HepG2 (cell line): ENCODE results near the gene NSMCE1. TPM values are rescaled to one million over a fixed set of nuclear protein-coding genes. Genes with fewer than 3 reads are reported as not detected.
"Not testable (repeated sequence)": the region's sequence is repeated elsewhere in the genome, so short reads cannot be mapped to it uniquely, and the experiment has no call there.

Experiments used
- ATAC-seq: fragments of 200-7000 bp; cut with Tn5 transposase; 3 replicates; pipeline ENCODE4 v1.9.1; 2020; ENCODE audit warnings: mild to moderate bottlenecking, moderate library complexity
- BruUV-seq: library from RNA; stranded (reverse); fragments of 400-500 nt; replicated peaks from 2 replicates; lab custom pipeline; 2021; lab: Mats Ljungman, UMichigan
- CTCF ChIA-PET: fragments of 300-600 bp; formaldehyde crosslinking; extraction: SDS; loops from one replicate; lab custom pipeline; 2021; ENCODE audit warnings: low total read pairs, inconsistent platforms, low intra/inter-chr PET ratio; lab: Yijun Ruan, JAX
- POLR2A ChIA-PET: fragments of 350-600 bp; sonication (Branson Sonifier 250); formaldehyde crosslinking; loops from one replicate; lab custom pipeline; 2020; ENCODE audit warnings: antibody characterized with exemption, inconsistent platforms; lab: Yijun Ruan, JAX
- DNase-seq: peaks from one replicate; pipeline ENCODE4 v3.0.0-alpha.2; 2015; ENCODE audit warnings: low spot score
- FAIRE-seq: peaks from 3 replicates; lab custom pipeline; 2011; peaks lifted over from hg19 to GRCh38; lab: Jason Lieb, UNC
- H2AFZ ChIP-seq: one replicate; pipeline ENCODE4 v1.6.1; 2011; ENCODE audit warnings: low read length, inconsistent platforms
- H3K27ac ChIP-seq: fragments of 300-600 bp; 3 replicates; pipeline ENCODE4 v1.8.0; 2011; ENCODE audit warnings: mixed run types, mild to moderate bottlenecking, mixed read lengths, low read length, inconsistent platforms; ENCODE audit not compliant: insufficient read depth; ENCODE audit errors: extremely low read length
- H3K27me3 ChIP-seq, 2 experiments: fragments of 200-600 bp in 1 of 2; 2 replicates in 1 of 2; 3 replicates in 1 of 2; pipeline versions ENCODE4 v1.6.0 to v1.8.0; 2011; ENCODE audit warnings: low read length in 2 of 2, mild to moderate bottlenecking in 2 of 2, moderate library complexity in 2 of 2, inconsistent platforms in 1 of 2; ENCODE audit not compliant: insufficient read depth in 2 of 2, control insufficient read depth in 1 of 2
- H3K36me3 ChIP-seq, 2 experiments: fragments of 200-600 bp in 1 of 2; replicated peaks in 1 of 2; 2 replicates in 1 of 2; 3 replicates in 1 of 2; pipeline versions ENCODE4 v1.5.1 to v1.8.0; 2011; ENCODE audit warnings: low read length in 2 of 2, inconsistent platforms in 1 of 2; ENCODE audit not compliant: insufficient read depth in 2 of 2, control insufficient read depth in 1 of 2
- H3K4me1 ChIP-seq: 2 replicates; pipeline ENCODE4 v1.5.1; 2012; ENCODE audit warnings: low read length, inconsistent platforms; ENCODE audit not compliant: insufficient read depth
- H3K4me2 ChIP-seq: 2 replicates; pipeline ENCODE4 v1.6.0; 2011; ENCODE audit warnings: low read depth, low read length, inconsistent platforms
- H3K4me3 ChIP-seq, 3 experiments: fragments of 200-600 bp in 1 of 3; sonication (generic), shearing (Covaris generic) in 1 of 3; replicated peaks in 1 of 3; 2 replicates each; pipeline ENCODE4 v1.5.1; 2011 to 2016; ENCODE audit warnings: low read length in 3 of 3, inconsistent platforms in 2 of 3, low read depth in 2 of 3, mild to moderate bottlenecking in 2 of 3, control low read depth in 1 of 3, mixed read lengths in 1 of 3; ENCODE audit not compliant: insufficient read depth in 1 of 3
- H3K79me2 ChIP-seq: one replicate; pipeline ENCODE4 v1.6.1; 2011; ENCODE audit warnings: low read length, inconsistent platforms; ENCODE audit not compliant: insufficient read depth
- H3K9ac ChIP-seq: 2 replicates; pipeline ENCODE4 v1.6.0; 2011; ENCODE audit warnings: mild to moderate bottlenecking, low read depth, low read length, inconsistent platforms; ENCODE audit not compliant: insufficient read depth
- H3K9me3 ChIP-seq: 2 replicates; pipeline ENCODE4 v1.5.1; 2012; ENCODE audit warnings: mild to moderate bottlenecking, low read length
- H4K20me1 ChIP-seq: 2 replicates; pipeline ENCODE4 v1.6.0; 2011; ENCODE audit warnings: inconsistent platforms, mild to moderate bottlenecking, low read length, moderate library complexity; ENCODE audit not compliant: insufficient read depth
- ARNT ChIP-seq: fragments of 450-650 bp; IDR thresholded peaks from 2 replicates; pipeline ENCODE4 v1.6.1; 2017
- CBX2 ChIP-seq, 2 experiments: fragments of 200-600 bp in 1 of 2; sonication (generic); formaldehyde crosslinking in 1 of 2; IDR thresholded peaks; 2 replicates each; pipeline versions ENCODE4 v1.7.0 to v1.8.1; 2018 to 2022; ENCODE audit warnings: low read depth in 2 of 2, low read length in 1 of 2, mild to moderate bottlenecking in 1 of 2, missing genetic modification reagents in 1 of 2
- DMAP1 ChIP-seq: IDR thresholded peaks from 2 replicates; pipeline ENCODE4 v1.6.1; 2016
- FOSL2 ChIP-seq: sonication (generic); formaldehyde crosslinking; IDR thresholded peaks from 2 replicates; pipeline ENCODE4 v1.4.0; 2020; ENCODE audit warnings: missing genetic modification reagents
- HHEX ChIP-seq: IDR thresholded peaks from 2 replicates; pipeline ENCODE4 v1.6.1; 2016; ENCODE audit warnings: control low read depth
- LBX2 ChIP-seq: sonication (generic); formaldehyde crosslinking; IDR thresholded peaks from 2 replicates; pipeline ENCODE4 v1.5.0; 2020; ENCODE audit warnings: missing genetic modification reagents, mild to moderate bottlenecking, borderline replicate concordance
- NR1H2 ChIP-seq: sonication (generic); formaldehyde crosslinking; IDR thresholded peaks from 2 replicates; pipeline ENCODE4 v1.8.1; 2022; ENCODE audit warnings: low read depth, missing genetic modification reagents, borderline replicate concordance
- PLSCR1 ChIP-seq: sonication (generic); formaldehyde crosslinking; IDR thresholded peaks from 2 replicates; pipeline ENCODE4 v1.5.0; 2020; ENCODE audit warnings: missing genetic modification reagents, mild to moderate bottlenecking, borderline replicate concordance
- RFX3 ChIP-seq: IDR thresholded peaks from 2 replicates; pipeline ENCODE4 v1.6.1; 2016; ENCODE audit warnings: missing biosample characterization, missing genetic modification reagents
- RORA ChIP-seq: sonication (generic); formaldehyde crosslinking; IDR thresholded peaks from 2 replicates; pipeline ENCODE4 v1.5.0; 2020; ENCODE audit warnings: mild to moderate bottlenecking, missing genetic modification reagents, moderate library complexity
- SCMH1 ChIP-seq: sonication (generic); formaldehyde crosslinking; IDR thresholded peaks from 2 replicates; pipeline ENCODE4 v1.9.0; 2021; ENCODE audit warnings: missing genetic modification reagents, mild to moderate bottlenecking, borderline replicate concordance
- SP140L ChIP-seq: sonication (generic); formaldehyde crosslinking; IDR thresholded peaks from 2 replicates; pipeline ENCODE4 v1.4.0; 2020; ENCODE audit warnings: missing genetic modification reagents, borderline replicate concordance
- ZEB1 ChIP-seq: IDR thresholded peaks from 2 replicates; pipeline ENCODE4 v1.6.1; 2012; ENCODE audit warnings: mild to moderate bottlenecking, low read depth, inconsistent platforms; ENCODE audit not compliant: insufficient replicate concordance
- ZNF740 ChIP-seq: sonication (generic); formaldehyde crosslinking; IDR thresholded peaks from 2 replicates; pipeline ENCODE4 v1.4.0; 2020; ENCODE audit warnings: missing genetic modification reagents
- ZNF75D ChIP-seq: sonication (generic); formaldehyde crosslinking; IDR thresholded peaks from 2 replicates; pipeline ENCODE4 v1.8.1; 2023; ENCODE audit warnings: missing genetic modification reagents, mild to moderate bottlenecking, borderline replicate concordance
- WGBS: methylation state at CpG from one replicate; pipeline ENCODE4 v1.1.6; 2017; ENCODE audit warnings: low lambda C conversion rate; 5-methylcytosine and 5-hydroxymethylcytosine counted together
- in situ Hi-C: cut with HindIII; loops from 2 replicates; pipeline ENCODE4 v1.10.0; 2017; ENCODE audit warnings: low pct_unique_long_range_greater_than_20kb; ENCODE audit not compliant: extremely low pct_ligation_motif_present
- intact Hi-C: fragments of 100-400 bp; cut with micrococcal nuclease; formaldehyde crosslinking; loops from one replicate; pipeline ENCODE4 v1.10.0; 2022; ENCODE audit not compliant: unreplicated experiment
- polyA plus RNA-seq, 8 experiments: library from polyadenylated mRNA; depleted of rRNA in 3 of 8; stranded (reverse) in 7 of 8; unstranded in 1 of 8; fragments of >200 nt; fragmentation: Illumina TruSeq in 4 of 8; extraction: Trizol in 4 of 8; gene quantifications; 2 replicates each; pipeline versions ENCODE4 v1.2.1 to v1.2.3, GENCODE V29; 2011 to 2016; ENCODE audit warnings: low read depth in 4 of 8, missing spikeins in 1 of 8, mixed read lengths in 1 of 8; ENCODE audit not compliant: insufficient read depth in 1 of 8
- total RNA-seq, 5 experiments: library from RNA; depleted of rRNA; stranded (reverse); fragments of >200 nt; fragmentation: Illumina TruSeq; extraction: Trizol; gene quantifications; 2 replicates each; pipeline ENCODE4 v1.2.3, GENCODE V29; 2016; ENCODE audit warnings: low read depth in 1 of 5

Gene NSMCE1
- total and polyA plus RNA-seq, 2 of the 13 experiments (the other 11 are each of a cell fraction or from before 2014, with no cell fraction given) = 42.7 to 52.9 TPM

- TF ChIP-seq ARNT (no peak), NR1H2 (CRISPR knock-in tag) (no peak)
- TF ChIP-seq, all 625 proteins: peak for 0
These were observed 21.1 kb upstream of the NSMCE1 start (continued) for GRCh38 chr16:27289669-27290068.

GRCh38 chr16:27288313-27288712 is 19.7 kb upstream of the NSMCE1 start:
- ATAC-seq, FAIRE-seq, BruUV-seq, H3K4me3 ChIP-seq, H3K9ac ChIP-seq, H3K79me2 ChIP-seq, DNase-seq, H3K36me3 ChIP-seq, intact Hi-C loops, H4K20me1 ChIP-seq, H3K27ac ChIP-seq, in situ Hi-C loops, H2AFZ ChIP-seq, H3K4me2 ChIP-seq, CTCF ChIA-PET, H3K27me3 ChIP-seq, H3K9me3 ChIP-seq, POLR2A ChIA-PET: not testable (repeated sequence)
- WGBS = 75% methylated on average over 6 of the region's 6 CpGs
- H3K4me1 ChIP-seq = peaks cover 38% of the 10 kb centered on the region

- WGBS = 55% methylated on average over 11 of the region's 11 CpGs
- H4K20me1 ChIP-seq = no peaks in the 10 kb centered on the region
- ChIA-PET POLR2A (interaction anchor here (1.3 kb wide), 1 partner anchor 20 kb away, joined by 4 read pairs; the partner anchor contains the start of gene NSMCE1), CTCF (no interaction called here)
- in situ Hi-C loops = no loop called here
- no peaks in the 10 kb centered on the region for H3K79me2 ChIP-seq
- ATAC-seq (no peak), DNase-seq (no peak)
- H3K9ac ChIP-seq = no peak overlapping the region
- H3K27me3 ChIP-seq = peaks cover 0 to 7% of the 10 kb centered on the region in 2 experiments; a peak in 1 of 5 replicates
- intact Hi-C loops = no loop called here
- no peak overlapping the region for H3K27ac ChIP-seq
- H3K9me3 ChIP-seq = no peaks in the 10 kb centered on the region
- H3K36me3 ChIP-seq = no peaks in the 10 kb centered on the region
- BruUV-seq = no TSS peak
- TF ChIP-seq LBX2 (CRISPR knock-in tag) = no peak
- TF ChIP-seq HHEX (CRISPR knock-in tag) = no peak
- no peak for TF ChIP-seq FOSL2 (CRISPR knock-in tag)
- TF ChIP-seq ZNF75D (CRISPR knock-in tag) = no peak
- TF ChIP-seq SP140L (CRISPR knock-in tag) = no peak
- TF ChIP-seq ZEB1 = no peak
- TF ChIP-seq DMAP1 (CRISPR knock-in tag) = no peak
- no peak for TF ChIP-seq CBX2 (IDR thresholded peaks at IDR 0.05; ENCODE audit: low read depth, low read length)
- TF ChIP-seq CBX2 (CRISPR knock-in tag; IDR thresholded peaks at IDR 0.05; ENCODE audit: low read depth) = no peak
- no peak for TF ChIP-seq RORA (CRISPR knock-in tag)
- no peak for TF ChIP-seq RFX3 (CRISPR knock-in tag)
- no peak for TF ChIP-seq SCMH1 (CRISPR knock-in tag)
- TF ChIP-seq ZNF740 = no peak
- no peak for TF ChIP-seq PLSCR1 (CRISPR knock-in tag)
- TF ChIP-seq, all 625 proteins: peak for 0
- H2AFZ ChIP-seq = no peak overlapping the region
- no peak for FAIRE-seq
- H3K4me3 ChIP-seq = no peak overlapping the region
- no peak overlapping the region for H3K4me2 ChIP-seq
- peaks cover 40% of the 10 kb centered on the region for H3K4me1 ChIP-seq
These were observed 19.3 kb upstream of the NSMCE1 start for GRCh38 chr16:27287887-27288286.
